Measurements from ENCODE around the gene HCN1.

DNA sequence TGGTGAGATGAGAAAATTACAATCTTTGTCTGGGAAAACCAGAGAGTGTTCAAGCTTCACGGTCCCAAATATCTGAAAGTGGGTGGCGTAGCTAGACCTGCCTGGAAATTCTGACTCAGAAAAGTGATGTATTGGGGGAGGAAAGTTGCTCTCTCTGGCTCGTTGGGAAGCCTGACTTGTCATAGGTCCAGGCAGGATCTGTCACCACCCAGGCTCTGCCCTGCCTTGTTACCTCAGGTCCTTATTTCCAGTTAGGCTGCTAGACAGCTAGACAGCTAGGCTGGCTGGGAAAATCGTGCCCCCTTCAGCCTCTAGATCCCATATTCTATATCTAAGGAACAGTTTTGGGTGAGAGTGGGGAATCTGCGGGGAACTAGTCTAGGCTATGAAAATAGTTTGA lies 41.0 kb upstream of the HCN1 start:
- TF ChIP-seq GATA2 (IDR thresholded peaks at IDR 0.05; ENCODE audit: low read depth, low read length) (no peak), GATA3 (IDR thresholded peaks at IDR 0.05; ENCODE audit: low read depth, low read length) (no peak)

All from SH-SY5Y (cell line).